Stimulated activated CD4-positive, alpha-beta T cell treated with anti-CD3 and anti-CD28 coated beads, Interleukin-1b, Interleukin-23, amount 100 ng/mL, for 4 hours (primary cell): ENCODE results near the gene BMP7.
"Not testable (repeated sequence)": the region's sequence is repeated elsewhere in the genome, so short reads cannot be mapped to it uniquely, and the experiment has no call there.

ENCODE experiments used
- DNase-seq, 2 donors: peaks; one replicate each; pipeline ENCODE4 v3.0.0-alpha.2; 2020; ENCODE audit warnings: low read depth in 2 of 2

Gene BMP7

GRCh38 chr20:57265336-57265996, 975 bp downstream of the BMP7 start:
- DNase-seq = no peak

GRCh38 chr20:57264908-57265335, 1.5 kb downstream of the BMP7 start:
- not testable (repeated sequence) for DNase-seq

GRCh38 chr20:57263801-57264792, 2.3 kb downstream of the BMP7 start:
- DNase-seq = no peak

GRCh38 chr20:57262784-57263609, 3.4 kb downstream of the BMP7 start:
- DNase-seq = no peak

- no peak for DNase-seq
Measured at GRCh38 chr20:57262301-57262700, 4.1 kb downstream of the BMP7 start.

GRCh38 chr20:57261457-57262251, 4.8 kb downstream of the BMP7 start:
- no peak for DNase-seq

GRCh38 chr20:57260934-57261333, 5.5 kb downstream of the BMP7 start:
- no peak for DNase-seq

- DNase-seq = no peak
Measured at GRCh38 chr20:57259938-57260921, 6.2 kb downstream of the BMP7 start.

- no peak for DNase-seq
Measured at GRCh38 chr20:57259121-57259937, 7.1 kb downstream of the BMP7 start.

GRCh38 chr20:57257701-57258453, 8.6 kb downstream of the BMP7 start:
- no peak for DNase-seq

GRCh38 chr20:57256908-57257307, 9.5 kb downstream of the BMP7 start:
- no peak for DNase-seq

- DNase-seq = no peak
Measured at GRCh38 chr20:57256205-57256604, 10.2 kb downstream of the BMP7 start.

GRCh38 chr20:57255183-57255582, 11.3 kb downstream of the BMP7 start:
- no peak for DNase-seq

- DNase-seq = no peak
Measured at GRCh38 chr20:57252559-57253162, 13.8 kb downstream of the BMP7 start.

- DNase-seq = no peak
Measured at GRCh38 chr20:57251949-57252348, 14.5 kb downstream of the BMP7 start.

- no peak for DNase-seq
Measured at GRCh38 chr20:57251344-57251743, 15.1 kb downstream of the BMP7 start.

GRCh38 chr20:57250607-57251343, 15.7 kb downstream of the BMP7 start:
- DNase-seq = no peak
